Activated naive CD4-positive, alpha-beta T cell treated with anti-CD3 and anti-CD28 coated beads, Interleukin-2, amount 50 U/mL, for 72 hours (primary cell): ENCODE measurements around the gene F8A1. TPM values are rescaled to one million over a fixed set of nuclear protein-coding genes. Genes with fewer than 3 reads are reported as not detected.
"Not testable (repeated sequence)": the region's sequence is repeated elsewhere in the genome, so short reads cannot be mapped to it uniquely, and the experiment has no call there.

Source experiments
- ATAC-seq, 2 donors: fragments of 150-1000 bp; cut with Tn5 transposase; 2 replicates each; pipeline ENCODE4 v1.10.0; 2021; ENCODE audit warnings: mild to moderate bottlenecking in 2 of 2, moderate library complexity in 2 of 2
- DNase-seq, 2 donors: peaks; one replicate each; pipeline ENCODE4 v3.0.0; 2021 to 2022; ENCODE audit warnings: low spot score in 2 of 2
- H3K27ac Mint-ChIP-seq, 2 donors: one replicate each; pipeline ENCODE4 v1.8.0; 2022; ENCODE audit warnings: mild to moderate bottlenecking in 2 of 2, mixed read lengths in 2 of 2
- H3K36me3 Mint-ChIP-seq, 2 donors: one replicate each; pipeline ENCODE4 v1.8.0; 2022; ENCODE audit warnings: mixed read lengths in 2 of 2
- H3K9me3 Mint-ChIP-seq, 2 donors: one replicate each; pipeline ENCODE4 v1.8.0; 2022; ENCODE audit warnings: mixed read lengths in 2 of 2
- total RNA-seq, 2 donors: library from RNA; stranded (reverse); gene quantifications; one replicate each; pipeline ENCODE4 v1.2.3, GENCODE V29; 2022

F8A1 gene
- 10 to 100 TPM in 1 of 2 donors, 1 to 10 TPM in 1; 7.5 to 17.6 TPM for total RNA-seq

- H3K36me3 Mint-ChIP-seq, H3K9me3 Mint-ChIP-seq, DNase-seq, H3K27ac Mint-ChIP-seq: not testable (repeated sequence)
- ATAC-seq, result peak; percentile 63 to 75
Measured at GRCh38 chrX:154886069-154886788, at the start of gene F8A1. Gene F8A1, plus strand, starts transcription at chrX:154886355. Its CDS starts 20 bp downstream, at chrX:154886375.

GRCh38 chrX:154840856-154841255 lies 45.3 kb upstream of the F8A1 start:
- Mint-ChIP-seq H3K9me3 (no peaks in the 10 kb centered on the region), H3K27ac (no peak overlapping the region), H3K36me3 (no peaks in the 10 kb centered on the region)
- ATAC-seq (peak; percentile 39 to 54), DNase-seq (no peak)

GRCh38 chrX:154850957-154851611 lies 35.1 kb upstream of the F8A1 start:
- H3K27ac Mint-ChIP-seq, result no peak overlapping the region
- DNase-seq (no peak), ATAC-seq (no peak)
- peaks cover 0 to 4% of the 10 kb centered on the region in 2 donors for H3K36me3 Mint-ChIP-seq
- H3K9me3 Mint-ChIP-seq, result no peaks in the 10 kb centered on the region

- no peak overlapping the region for H3K27ac Mint-ChIP-seq
- H3K9me3 Mint-ChIP-seq, result no peaks in the 10 kb centered on the region
- ATAC-seq, result no peak
- peaks cover 0 to 4% of the 10 kb centered on the region in 2 donors for H3K36me3 Mint-ChIP-seq
- DNase-seq, result no peak
Measured at GRCh38 chrX:154855256-154855655, 30.9 kb upstream of the F8A1 start.

GRCh38 chrX:154868522-154868921 lies 17.6 kb upstream of the F8A1 start:
- H3K27ac Mint-ChIP-seq, ATAC-seq, DNase-seq: not testable (repeated sequence)
- Mint-ChIP-seq H3K9me3 (peaks cover 13 to 19% of the 10 kb centered on the region in 2 donors), H3K36me3 (peaks cover 13 to 16% of the 10 kb centered on the region in 2 donors)

- H3K36me3 Mint-ChIP-seq, result peaks cover 6 to 14% of the 10 kb centered on the region in 2 donors
- no peak for ATAC-seq
- H3K9me3 Mint-ChIP-seq, result peaks cover 5 to 11% of the 10 kb centered on the region in 2 donors
- no peak for DNase-seq
- no peak overlapping the region for H3K27ac Mint-ChIP-seq
Measured at GRCh38 chrX:154873329-154873728, 12.8 kb upstream of the F8A1 start.

GRCh38 chrX:154884069-154884468 lies 2.1 kb upstream of the F8A1 start:
- not testable (repeated sequence) for H3K36me3 Mint-ChIP-seq, H3K9me3 Mint-ChIP-seq, DNase-seq, H3K27ac Mint-ChIP-seq
- ATAC-seq, result peak; percentile 48 to 55

- H3K9me3 Mint-ChIP-seq, DNase-seq, ATAC-seq, H3K27ac Mint-ChIP-seq, H3K36me3 Mint-ChIP-seq: not testable (repeated sequence)
Measured at GRCh38 chrX:154885057-154885456, 1.1 kb upstream of the F8A1 start.

GRCh38 chrX:154885549-154885948 lies 606 bp upstream of the F8A1 start:
- not testable (repeated sequence) for H3K27ac Mint-ChIP-seq, H3K36me3 Mint-ChIP-seq, DNase-seq, H3K9me3 Mint-ChIP-seq
- peak in 1 of 2 donors; percentile 61 for ATAC-seq

GRCh38 chrX:154886789-154887221 lies 650 bp downstream of the F8A1 start:
- ATAC-seq, result peak; percentile 52 to 68
- not testable (repeated sequence) for DNase-seq, H3K27ac Mint-ChIP-seq, H3K36me3 Mint-ChIP-seq, H3K9me3 Mint-ChIP-seq

- no peak for ATAC-seq
- Mint-ChIP-seq H3K9me3 (no peaks in the 10 kb centered on the region), H3K36me3 (no peaks in the 10 kb centered on the region), H3K27ac (no peak overlapping the region)
- DNase-seq, result no peak
Measured at GRCh38 chrX:154890990-154891639, 5.0 kb downstream of the F8A1 start.

GRCh38 chrX:154892296-154892695 lies 6.1 kb downstream of the F8A1 start:
- no peak for DNase-seq
- H3K36me3 Mint-ChIP-seq, result no peaks in the 10 kb centered on the region
- no peak for ATAC-seq
- no peaks in the 10 kb centered on the region for H3K9me3 Mint-ChIP-seq
- H3K27ac Mint-ChIP-seq, result no peak overlapping the region

- H3K27ac Mint-ChIP-seq, result no peak overlapping the region
- H3K9me3 Mint-ChIP-seq, result no peaks in the 10 kb centered on the region
- ATAC-seq, result no peak
- no peak for DNase-seq
- no peaks in the 10 kb centered on the region for H3K36me3 Mint-ChIP-seq
Measured at GRCh38 chrX:154900323-154900722, 14.2 kb downstream of the F8A1 start.

- DNase-seq, result no peak
- H3K27ac Mint-ChIP-seq, result no peak overlapping the region
- H3K9me3 Mint-ChIP-seq, result no peaks in the 10 kb centered on the region
- no peak for ATAC-seq
- no peaks in the 10 kb centered on the region for H3K36me3 Mint-ChIP-seq
Measured at GRCh38 chrX:154902408-154902807, 16.3 kb downstream of the F8A1 start.

- no peak overlapping the region for H3K27ac Mint-ChIP-seq
- no peak for ATAC-seq
Measured at GRCh38 chrX:154908821-154909220, 22.7 kb downstream of the F8A1 start.

GRCh38 chrX:154910048-154910447 lies 23.9 kb downstream of the F8A1 start:
- H3K9me3 Mint-ChIP-seq, result peaks cover 0 to 12% of the 10 kb centered on the region in 2 donors
- not testable (repeated sequence) for H3K36me3 Mint-ChIP-seq, H3K27ac Mint-ChIP-seq, DNase-seq, ATAC-seq

More at GRCh38 chrX:154908821-154909220, 22.7 kb downstream of the F8A1 start:
- peaks cover 0 to 6% of the 10 kb centered on the region in 2 donors for H3K9me3 Mint-ChIP-seq
- no peaks in the 10 kb centered on the region for H3K36me3 Mint-ChIP-seq
- DNase-seq, result no peak

GRCh38 chrX:154910528-154910927 lies 24.4 kb downstream of the F8A1 start:
- not testable (repeated sequence) for DNase-seq, ATAC-seq, H3K36me3 Mint-ChIP-seq, H3K27ac Mint-ChIP-seq
- H3K9me3 Mint-ChIP-seq, result peaks cover 0 to 12% of the 10 kb centered on the region in 2 donors
